HG02642 (cell line): ENCODE results near the gene DNAJB2.
A peak's percentile ranks its signal among the peaks of the same experiment; 100 is the strongest.
"Not testable (repeated sequence)": the region's sequence is repeated elsewhere in the genome, so short reads cannot be mapped to it uniquely, and the experiment has no call there.

ENCODE experiments used
- ATAC-seq: cut with Tn5 transposase; IDR thresholded peaks from one replicate; pipeline ENCODE4 v1.9.1; 2021; ENCODE audit warnings: mild to moderate bottlenecking; ENCODE audit not compliant: unreplicated experiment, poor library complexity

The DNAJB2 gene

GRCh38 chr2:219282943-219283581 is 3.9 kb downstream of the DNAJB2 start:
- ATAC-seq: no peak

- no peak for ATAC-seq
Observed at GRCh38 chr2:219284501-219285372, 5.6 kb downstream of the DNAJB2 start.

GRCh38 chr2:219285373-219285735 is 6.2 kb downstream of the DNAJB2 start:
- ATAC-seq: no peak

GRCh38 chr2:219285894-219286425 is 6.8 kb downstream of the DNAJB2 start:
- no peak for ATAC-seq

- no peak for ATAC-seq
Observed at GRCh38 chr2:219286436-219287115, 7.4 kb downstream of the DNAJB2 start.

- ATAC-seq: not testable (repeated sequence)
Observed at GRCh38 chr2:219287116-219287440, 7.9 kb downstream of the DNAJB2 start.

- no peak for ATAC-seq
Observed at GRCh38 chr2:219287580-219288265, 8.6 kb downstream of the DNAJB2 start.

GRCh38 chr2:219289195-219289536 is 10.0 kb downstream of the DNAJB2 start:
- no peak for ATAC-seq

GRCh38 chr2:219289537-219290361 is 10.6 kb downstream of the DNAJB2 start:
- ATAC-seq: no peak

GRCh38 chr2:219290381-219291171 is 11.4 kb downstream of the DNAJB2 start:
- ATAC-seq: no peak

GRCh38 chr2:219291394-219291793 is 12.2 kb downstream of the DNAJB2 start:
- no peak for ATAC-seq

GRCh38 chr2:219291910-219292490 is 12.8 kb downstream of the DNAJB2 start:
- no peak for ATAC-seq

- no peak for ATAC-seq
Observed at GRCh38 chr2:219292616-219293015, 13.4 kb downstream of the DNAJB2 start.

- no peak for ATAC-seq
Observed at GRCh38 chr2:219293736-219294231, 14.6 kb downstream of the DNAJB2 start.

GRCh38 chr2:219294356-219295351 is 15.5 kb downstream of the DNAJB2 start:
- peak; percentile 89 for ATAC-seq

- no peak for ATAC-seq
Observed at GRCh38 chr2:219296142-219296541, 17.0 kb downstream of the DNAJB2 start.

- no peak for ATAC-seq
Observed at GRCh38 chr2:219296631-219297391, 17.6 kb downstream of the DNAJB2 start.
